ENCODE results near the gene PLD2.
"Not testable (repeated sequence)": the region's sequence is repeated elsewhere in the genome, so short reads cannot be mapped to it uniquely, and the experiment has no call there.

PLD2 gene

GRCh38 chr17:4790705-4791088 is 16.3 kb upstream of the PLD2 start:
- no peak for DNase-seq

GRCh38 chr17:4795168-4795567 is 11.8 kb upstream of the PLD2 start:
- no peak for DNase-seq

- DNase-seq: no peak
Observed at GRCh38 chr17:4796552-4796920, 10.4 kb upstream of the PLD2 start.

- no peak for DNase-seq
Observed at GRCh38 chr17:4800462-4801196, 6.3 kb upstream of the PLD2 start.

GRCh38 chr17:4802228-4802627 is 4.7 kb upstream of the PLD2 start, which contains the start of gene C17orf114:
Gene C17orf114 (minus strand): TSS chr17:4802328.
- DNase-seq: no peak

- DNase-seq: no peak
Observed at GRCh38 chr17:4806456-4806776, 536 bp upstream of the PLD2 start.

- DNase-seq: no peak
Observed at GRCh38 chr17:4807605-4808377, 839 bp downstream of the PLD2 start.

GRCh38 chr17:4808378-4808767 is 1.4 kb downstream of the PLD2 start:
- DNase-seq: no peak

- no peak for DNase-seq
Observed at GRCh38 chr17:4810696-4811290, 3.8 kb downstream of the PLD2 start.

- no peak for DNase-seq
Observed at GRCh38 chr17:4811471-4811870, 4.5 kb downstream of the PLD2 start.

- no peak for DNase-seq
Observed at GRCh38 chr17:4812690-4813089, 5.7 kb downstream of the PLD2 start.

GRCh38 chr17:4815043-4815675 is 8.2 kb downstream of the PLD2 start:
- no peak for DNase-seq

- no peak for DNase-seq
Observed at GRCh38 chr17:4816826-4817225, 9.9 kb downstream of the PLD2 start.

- no peak for DNase-seq
Observed at GRCh38 chr17:4818276-4818675, 11.3 kb downstream of the PLD2 start.

GRCh38 chr17:4822835-4823234 is 15.9 kb downstream of the PLD2 start:
- no peak for DNase-seq

- DNase-seq: no peak
Observed at GRCh38 chr17:4823373-4824089, 16.6 kb downstream of the PLD2 start.

- no peak for DNase-seq
Observed at GRCh38 chr17:4827399-4827798, 20.4 kb downstream of the PLD2 start.

- not testable (repeated sequence) for DNase-seq
Observed at GRCh38 chr17:4832829-4833177, 25.9 kb downstream of the PLD2 start.

- peak; percentile 75 to 89 (median 83) for DNase-seq
Observed at GRCh38 chr17:4833178-4833940, 26.4 kb downstream of the PLD2 start, which contains the start of gene MINK1. Gene MINK1 (plus strand): TSS chr17:4833340. CDS start chr17:4833584, 244 bp downstream.

GRCh38 chr17:4833941-4834680 is 27.2 kb downstream of the PLD2 start:
- peak in 2 of 6 experiments; percentile 6 to 28 for DNase-seq

GRCh38 chr17:4834681-4835020 is 27.7 kb downstream of the PLD2 start:
- DNase-seq: no peak

- DNase-seq: no peak
Observed at GRCh38 chr17:4836221-4836620, 29.3 kb downstream of the PLD2 start.
